ENCODE data around the gene DCLK1.

Gene DCLK1

DNA sequence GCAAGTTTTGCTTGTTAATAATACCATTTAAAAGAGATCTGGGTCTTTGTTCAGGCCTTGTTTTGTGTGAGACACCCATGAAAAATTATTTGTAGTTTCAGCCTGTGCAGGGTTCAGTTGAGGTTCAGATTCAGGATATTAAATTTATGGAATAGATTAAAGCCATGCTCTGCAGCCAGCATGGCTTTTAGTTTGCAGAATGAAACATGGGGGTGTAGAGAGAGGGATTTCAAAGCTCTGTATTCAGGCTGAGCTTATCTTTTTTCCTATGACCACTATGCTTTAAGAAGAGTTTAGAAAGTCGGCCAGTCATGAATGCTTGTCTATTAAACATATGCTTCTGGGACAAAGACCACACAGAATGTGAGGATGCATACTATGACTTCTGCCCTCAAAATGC is 73.6 kb downstream of the DCLK1 start:
- ChIA-PET POLR2A (ENCODE audit: low non-redundant PET) (no interaction called here), CTCF (no interaction called here)
- no peak overlapping the region for H3K27ac ChIP-seq
- no peak for DNase-seq (ENCODE audit: low spot score)
- TF ChIP-seq, protein P1, sequence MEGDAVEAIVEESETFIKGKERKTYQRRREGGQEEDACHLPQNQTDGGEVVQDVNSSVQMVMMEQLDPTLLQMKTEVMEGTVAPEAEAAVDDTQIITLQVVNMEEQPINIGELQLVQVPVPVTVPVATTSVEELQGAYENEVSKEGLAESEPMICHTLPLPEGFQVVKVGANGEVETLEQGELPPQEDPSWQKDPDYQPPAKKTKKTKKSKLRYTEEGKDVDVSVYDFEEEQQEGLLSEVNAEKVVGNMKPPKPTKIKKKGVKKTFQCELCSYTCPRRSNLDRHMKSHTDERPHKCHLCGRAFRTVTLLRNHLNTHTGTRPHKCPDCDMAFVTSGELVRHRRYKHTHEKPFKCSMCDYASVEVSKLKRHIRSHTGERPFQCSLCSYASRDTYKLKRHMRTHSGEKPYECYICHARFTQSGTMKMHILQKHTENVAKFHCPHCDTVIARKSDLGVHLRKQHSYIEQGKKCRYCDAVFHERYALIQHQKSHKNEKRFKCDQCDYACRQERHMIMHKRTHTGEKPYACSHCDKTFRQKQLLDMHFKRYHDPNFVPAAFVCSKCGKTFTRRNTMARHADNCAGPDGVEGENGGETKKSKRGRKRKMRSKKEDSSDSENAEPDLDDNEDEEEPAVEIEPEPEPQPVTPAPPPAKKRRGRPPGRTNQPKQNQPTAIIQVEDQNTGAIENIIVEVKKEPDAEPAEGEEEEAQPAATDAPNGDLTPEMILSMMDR (conservative IDR thresholded peaks at IDR 0.05; ENCODE audit: low read depth) = no peak

- ChIA-PET CTCF (no interaction called here), POLR2A (ENCODE audit: low non-redundant PET) (no interaction called here)
- TF ChIP-seq, protein P1 (conservative IDR thresholded peaks at IDR 0.05; ENCODE audit: low read depth) = no peak
- H3K27ac ChIP-seq = no peak overlapping the region
- DNase-seq (ENCODE audit: low spot score) = no peak
Observed at GRCh38 chr13:36057041-36057440, 74.1 kb downstream of the DCLK1 start.

- TF ChIP-seq, protein P1 (conservative IDR thresholded peaks at IDR 0.05; ENCODE audit: low read depth) = no peak
- no peak for DNase-seq (ENCODE audit: low spot score)
- CTCF ChIA-PET = no interaction called here
- no peak overlapping the region for H3K27ac ChIP-seq
- POLR2A ChIA-PET (ENCODE audit: low non-redundant PET) = no interaction called here
Observed at GRCh38 chr13:36055366-36055765, 75.8 kb downstream of the DCLK1 start.

- ChIA-PET POLR2A (ENCODE audit: low non-redundant PET) (no interaction called here), CTCF (no interaction called here)
- TF ChIP-seq, protein P1 (conservative IDR thresholded peaks at IDR 0.05; ENCODE audit: low read depth) = no peak
- H3K27ac ChIP-seq = no peak overlapping the region
- DNase-seq (ENCODE audit: low spot score) = no peak
Observed at GRCh38 chr13:36054041-36054440, 77.1 kb downstream of the DCLK1 start.

GRCh38 chr13:36051082-36051481 is 80.1 kb downstream of the DCLK1 start:
- no peak for DNase-seq (ENCODE audit: low spot score)
- POLR2A ChIA-PET (ENCODE audit: low non-redundant PET) = no interaction called here
- CTCF ChIA-PET = no interaction called here
- H3K27ac ChIP-seq = no peak overlapping the region
- TF ChIP-seq, protein P1 (conservative IDR thresholded peaks at IDR 0.05; ENCODE audit: low read depth) = no peak

- no peak overlapping the region for H3K27ac ChIP-seq
- DNase-seq (ENCODE audit: low spot score) = no peak
- ChIA-PET POLR2A (ENCODE audit: low non-redundant PET) (no interaction called here), CTCF (no interaction called here)
- TF ChIP-seq, protein P1 (conservative IDR thresholded peaks at IDR 0.05; ENCODE audit: low read depth) = no peak
Observed at GRCh38 chr13:36046672-36047071, 84.5 kb downstream of the DCLK1 start.

Data from RWPE1 (cell line).